Measurements from ENCODE around the gene CITED2.

- no peak for TF ChIP-seq CTCF (IDR thresholded peaks at IDR 0.05)
- no peak for TF ChIP-seq POLR2A (IDR thresholded peaks at IDR 0.05)
- TF ChIP-seq EP300 (IDR thresholded peaks at IDR 0.05), result no peak
Measured at GRCh38 chr6:139409026-139409425, 34.6 kb upstream of the CITED2 start.
